ENCODE measurements around the gene RBM24.

Gene RBM24

GRCh38 chr6:17250237-17250636, 30.9 kb upstream of the RBM24 start:
- no peak for TF ChIP-seq CTCF (IDR thresholded peaks at IDR 0.05; ENCODE audit: extremely low read depth, insufficient read depth, missing control alignments)
- DNase-seq (ENCODE audit: low spot score) = no peak
- in situ Hi-C loops (cut with MboI; ENCODE audit: low pct_unique_long_range_greater_than_20kb, low sequenced_read_pairs, unreplicated experiment) = no loop called here

- DNase-seq (ENCODE audit: low spot score) = no peak
- in situ Hi-C loops (cut with MboI; ENCODE audit: low pct_unique_long_range_greater_than_20kb, low sequenced_read_pairs, unreplicated experiment) = no loop called here
- no peak for TF ChIP-seq CTCF (IDR thresholded peaks at IDR 0.05; ENCODE audit: extremely low read depth, insufficient read depth, missing control alignments)
Measured at GRCh38 chr6:17251953-17252352, 29.2 kb upstream of the RBM24 start.

GRCh38 chr6:17258749-17259148, 22.4 kb upstream of the RBM24 start:
- in situ Hi-C loops (cut with MboI; ENCODE audit: low pct_unique_long_range_greater_than_20kb, low sequenced_read_pairs, unreplicated experiment) = no loop called here
- DNase-seq (ENCODE audit: low spot score) = no peak
- no peak for TF ChIP-seq CTCF (IDR thresholded peaks at IDR 0.05; ENCODE audit: extremely low read depth, insufficient read depth, missing control alignments)

GRCh38 chr6:17265570-17265969, 15.6 kb upstream of the RBM24 start:
- TF ChIP-seq CTCF (IDR thresholded peaks at IDR 0.05; ENCODE audit: extremely low read depth, insufficient read depth, missing control alignments) = no peak
- in situ Hi-C loops (cut with MboI; ENCODE audit: low pct_unique_long_range_greater_than_20kb, low sequenced_read_pairs, unreplicated experiment) = no loop called here

GRCh38 chr6:17267566-17267965, 13.6 kb upstream of the RBM24 start:
- DNase-seq (ENCODE audit: low spot score) = no peak
- in situ Hi-C loops (cut with MboI; ENCODE audit: low pct_unique_long_range_greater_than_20kb, low sequenced_read_pairs, unreplicated experiment) = no loop called here
- TF ChIP-seq CTCF (IDR thresholded peaks at IDR 0.05; ENCODE audit: extremely low read depth, insufficient read depth, missing control alignments) = no peak

More at GRCh38 chr6:17265570-17265969, 15.6 kb upstream of the RBM24 start:
- DNase-seq (ENCODE audit: low spot score) = no peak

GRCh38 chr6:17268114-17268513, 13.0 kb upstream of the RBM24 start:
- no peak for TF ChIP-seq CTCF (IDR thresholded peaks at IDR 0.05; ENCODE audit: extremely low read depth, insufficient read depth, missing control alignments)
- in situ Hi-C loops (cut with MboI; ENCODE audit: low pct_unique_long_range_greater_than_20kb, low sequenced_read_pairs, unreplicated experiment) = no loop called here
- no peak for DNase-seq (ENCODE audit: low spot score)

GRCh38 chr6:17269840-17270239, 11.3 kb upstream of the RBM24 start:
- DNase-seq (ENCODE audit: low spot score) = no peak
- no peak for TF ChIP-seq CTCF (IDR thresholded peaks at IDR 0.05; ENCODE audit: extremely low read depth, insufficient read depth, missing control alignments)
- in situ Hi-C loops (cut with MboI; ENCODE audit: low pct_unique_long_range_greater_than_20kb, low sequenced_read_pairs, unreplicated experiment) = no loop called here
